Lower leg skin (tissue), 3 donors: ENCODE measurements around the gene ATAD2B.

Experiments
- POLR2A ChIP-seq, 2 donors: fragments of 450-650 bp; IDR thresholded peaks; one replicate each; pipeline ENCODE4 v1.6.1; 2016 to 2017; ENCODE audit warnings: antibody characterized with exemption in 2 of 2, mild to moderate bottlenecking in 1 of 2, moderate library complexity in 1 of 2
- TF ChIP-seq, protein P1 (sequence below), 3 donors: fragments of 450-650 bp; IDR thresholded peaks; one replicate each; pipeline ENCODE4 v1.5.1; 2016; ENCODE audit warnings: antibody characterized with exemption in 3 of 3, mild to moderate bottlenecking in 3 of 3, moderate library complexity in 2 of 3

DNA sequence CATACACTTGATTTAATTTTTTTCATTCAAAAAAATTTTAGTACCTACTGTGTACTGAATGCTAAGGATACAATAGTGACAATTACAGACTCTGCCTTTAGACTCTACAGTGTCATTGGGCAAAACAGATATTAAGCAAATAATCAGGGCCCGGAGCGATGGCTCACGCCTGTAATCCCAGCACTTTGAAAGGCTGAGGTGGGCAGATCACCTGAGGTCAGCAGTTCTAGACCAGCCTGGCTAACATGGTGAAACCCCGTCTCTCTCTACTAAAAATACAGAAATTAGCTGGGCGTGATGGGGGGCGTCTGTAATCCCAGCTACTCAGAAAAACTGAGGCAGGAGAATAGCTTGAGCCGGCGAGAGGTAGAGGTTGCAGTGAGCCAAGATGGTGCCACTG lies 14.7 kb upstream of the ATAD2B start:
- TF ChIP-seq, protein P1, sequence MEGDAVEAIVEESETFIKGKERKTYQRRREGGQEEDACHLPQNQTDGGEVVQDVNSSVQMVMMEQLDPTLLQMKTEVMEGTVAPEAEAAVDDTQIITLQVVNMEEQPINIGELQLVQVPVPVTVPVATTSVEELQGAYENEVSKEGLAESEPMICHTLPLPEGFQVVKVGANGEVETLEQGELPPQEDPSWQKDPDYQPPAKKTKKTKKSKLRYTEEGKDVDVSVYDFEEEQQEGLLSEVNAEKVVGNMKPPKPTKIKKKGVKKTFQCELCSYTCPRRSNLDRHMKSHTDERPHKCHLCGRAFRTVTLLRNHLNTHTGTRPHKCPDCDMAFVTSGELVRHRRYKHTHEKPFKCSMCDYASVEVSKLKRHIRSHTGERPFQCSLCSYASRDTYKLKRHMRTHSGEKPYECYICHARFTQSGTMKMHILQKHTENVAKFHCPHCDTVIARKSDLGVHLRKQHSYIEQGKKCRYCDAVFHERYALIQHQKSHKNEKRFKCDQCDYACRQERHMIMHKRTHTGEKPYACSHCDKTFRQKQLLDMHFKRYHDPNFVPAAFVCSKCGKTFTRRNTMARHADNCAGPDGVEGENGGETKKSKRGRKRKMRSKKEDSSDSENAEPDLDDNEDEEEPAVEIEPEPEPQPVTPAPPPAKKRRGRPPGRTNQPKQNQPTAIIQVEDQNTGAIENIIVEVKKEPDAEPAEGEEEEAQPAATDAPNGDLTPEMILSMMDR (IDR thresholded peaks at IDR 0.05) = no peak
- no peak for TF ChIP-seq POLR2A (IDR thresholded peaks at IDR 0.05)
